GM12878 (cell line): ENCODE results near the gene TUBB4B. TPM values are rescaled to one million over a fixed set of nuclear protein-coding genes. Genes with fewer than 3 reads are reported as not detected.

Experiments used
- ATAC-seq: fragments of 200-7000 bp; cut with Tn5 transposase; 3 replicates; pipeline ENCODE4 v1.9.1; 2020; ENCODE audit warnings: mild to moderate bottlenecking, moderate library complexity
- BruUV-seq: library from RNA; stranded (reverse); fragments of 400-500 nt; replicated peaks from 2 replicates; lab custom pipeline; 2021; lab: Mats Ljungman, UMichigan
- CTCF ChIA-PET: fragments of 300-600 bp; sonication (Branson Sonifier 250); formaldehyde crosslinking; extraction: SDS; loops from one replicate; lab custom pipeline; 2021; ENCODE audit warnings: inconsistent platforms; lab: Yijun Ruan, JAX
- POLR2A ChIA-PET: fragments of 350-600 bp; formaldehyde crosslinking; extraction: SDS; loops from one replicate; lab custom pipeline; 2021; ENCODE audit warnings: inconsistent platforms; lab: Charles Lee
- RAD21 ChIA-PET: fragments of 300-600 bp; sonication (Branson Sonifier 250); formaldehyde crosslinking; loops from one replicate; lab custom pipeline; 2023; ENCODE audit warnings: antibody characterized with exemption; ENCODE audit not compliant: unreplicated experiment; lab: Charles Lee
- SMC1A ChIA-PET: fragments of 300-600 bp; sonication (Branson Sonifier 250); formaldehyde crosslinking; loops from one replicate; lab custom pipeline; 2023; ENCODE audit not compliant: unreplicated experiment, uncharacterized antibody; lab: Charles Lee
- DNase-seq: peaks from one replicate; pipeline ENCODE4 v3.0.0-alpha.2; 2011; ENCODE audit warnings: low read depth, low spot score
- FAIRE-seq: peaks from 3 replicates; lab custom pipeline; 2011; peaks lifted over from hg19 to GRCh38; lab: Jason Lieb, UNC
- H2AFZ ChIP-seq: 2 replicates; pipeline ENCODE4 v1.6.0; 2011; ENCODE audit warnings: low read depth, low read length, control low read depth; ENCODE audit not compliant: control insufficient read depth
- H3K27ac ChIP-seq: 2 replicates; pipeline ENCODE4 v1.5.1; 2011; ENCODE audit warnings: control low read depth; ENCODE audit not compliant: control insufficient read depth, insufficient read depth
- H3K27me3 ChIP-seq, 2 experiments: replicated peaks in 1 of 2; 2 replicates each; pipeline versions ENCODE4 v1.6.0 to v1.6.1; 2011; ENCODE audit warnings: low read length in 1 of 2; ENCODE audit not compliant: control insufficient read depth in 2 of 2, insufficient read depth in 2 of 2
- H3K36me3 ChIP-seq, 2 experiments: 2 replicates each; pipeline ENCODE4 v1.5.1; 2011; ENCODE audit warnings: low read length in 1 of 2; ENCODE audit not compliant: control insufficient read depth in 2 of 2, insufficient read depth in 2 of 2
- H3K4me1 ChIP-seq: 2 replicates; pipeline ENCODE4 v1.6.1; 2011; ENCODE audit warnings: mild to moderate bottlenecking, low read length, moderate library complexity, mixed read lengths; ENCODE audit not compliant: control insufficient read depth, insufficient read depth
- H3K4me2 ChIP-seq: 2 replicates; pipeline ENCODE4 v1.6.0; 2011; ENCODE audit warnings: control low read depth; ENCODE audit not compliant: control insufficient read depth, insufficient read depth
- H3K4me3 ChIP-seq: fragments of 200-600 bp; sonication (generic); 2 replicates; pipeline ENCODE4 v1.5.1; 2016
- H3K79me2 ChIP-seq: 2 replicates; pipeline ENCODE4 v1.6.0; 2011; ENCODE audit warnings: low read length; ENCODE audit not compliant: control insufficient read depth, insufficient read depth
- H3K9ac ChIP-seq: 2 replicates; pipeline ENCODE4 v1.8.0; 2011; ENCODE audit warnings: low read length, control low read depth, mixed read lengths; ENCODE audit not compliant: control insufficient read depth, insufficient read depth
- H3K9me3 ChIP-seq: replicated peaks from 3 replicates; pipeline ENCODE4 v1.5.1; 2011; ENCODE audit warnings: mild to moderate bottlenecking, low read length; ENCODE audit not compliant: control insufficient read depth, insufficient read depth
- H4K20me1 ChIP-seq: 2 replicates; pipeline ENCODE4 v1.6.0; 2011; ENCODE audit not compliant: control insufficient read depth, insufficient read depth
- CHD2 ChIP-seq: IDR thresholded peaks from 2 replicates; pipeline ENCODE4 v1.6.1; 2011; ENCODE audit warnings: low read depth, low read length, improper control_type of control experiment, borderline replicate concordance
- CREM ChIP-seq: IDR thresholded peaks from 2 replicates; pipeline ENCODE4 v1.6.1; 2014; ENCODE audit warnings: antibody characterized with exemption, low read depth
- GABPA ChIP-seq: IDR thresholded peaks from 2 replicates; pipeline ENCODE4 v1.6.1; 2014; ENCODE audit warnings: antibody characterized with exemption, low read depth, mild to moderate bottlenecking, inconsistent platforms
- HDAC2 ChIP-seq: fragments of 200-600 bp; sonication (generic); IDR thresholded peaks from 2 replicates; pipeline ENCODE4 v1.6.1; 2017
- IRF3 ChIP-seq: fragments of 450-650 bp; IDR thresholded peaks from 2 replicates; pipeline ENCODE4 v1.6.1; 2014; ENCODE audit warnings: mild to moderate bottlenecking
- LARP7 ChIP-seq: fragments of 450-650 bp; IDR thresholded peaks from 2 replicates; pipeline ENCODE4 v1.6.1; 2017; ENCODE audit warnings: mild to moderate bottlenecking
- MEF2A ChIP-seq: IDR thresholded peaks from 2 replicates; pipeline ENCODE4 v1.6.1; 2011; ENCODE audit warnings: low read depth, mild to moderate bottlenecking, low read length, moderate library complexity; ENCODE audit not compliant: insufficient read depth
- MYC ChIP-seq: IDR thresholded peaks from 2 replicates; pipeline ENCODE4 v1.6.1; 2011; ENCODE audit warnings: mild to moderate bottlenecking, low read length, moderate library complexity, inconsistent platforms; ENCODE audit not compliant: insufficient read depth, insufficient replicate concordance, insufficient read length, severe bottlenecking
- NFYA ChIP-seq: IDR thresholded peaks from 2 replicates; pipeline ENCODE4 v1.6.1; 2011; ENCODE audit warnings: low read depth, mild to moderate bottlenecking, low read length, improper control_type of control experiment, borderline replicate concordance
- NR2C2 ChIP-seq: IDR thresholded peaks from 2 replicates; pipeline ENCODE4 v1.6.1; 2011; ENCODE audit warnings: borderline replicate concordance, low read depth; ENCODE audit not compliant: control insufficient read depth, insufficient read length
- USF2 ChIP-seq: IDR thresholded peaks from 2 replicates; pipeline ENCODE4 v1.6.1; 2011; ENCODE audit warnings: low read depth, low read length, improper control_type of control experiment, borderline replicate concordance
- ZNF207 ChIP-seq: fragments of 450-650 bp; IDR thresholded peaks from 2 replicates; pipeline ENCODE4 v1.6.1; 2014; ENCODE audit warnings: antibody characterized with exemption, mild to moderate bottlenecking, borderline replicate concordance
- ZSCAN29 ChIP-seq: fragments of 450-650 bp; IDR thresholded peaks from 2 replicates; pipeline ENCODE4 v1.6.1; 2017; ENCODE audit warnings: mild to moderate bottlenecking, moderate library complexity
- ZZZ3 ChIP-seq: IDR thresholded peaks from 2 replicates; pipeline ENCODE4 v1.6.1; 2011; ENCODE audit warnings: low read depth; ENCODE audit not compliant: control insufficient read depth, insufficient read length
- WGBS: methylation state at CpG from one replicate; pipeline ENCODE4 v1.1.6; 2016; ENCODE audit warnings: low lambda C conversion rate; ENCODE audit not compliant: insufficient replicate concordance, insufficient coverage; ENCODE audit errors: missing lambda C conversion rate; 5-methylcytosine and 5-hydroxymethylcytosine counted together
- in situ Hi-C: fragments of 300-500 bp; cut with MboI; formaldehyde crosslinking; loops from 9 replicates; pipeline ENCODE4 v1.14.3; 2018; ENCODE audit warnings: mixed read lengths
- intact Hi-C: fragments of 100-400 bp; cut with micrococcal nuclease; formaldehyde crosslinking; loops from one replicate; pipeline ENCODE4 v1.14.2; 2022; ENCODE audit not compliant: unreplicated experiment
- polyA plus RNA-seq, 11 experiments: library from polyadenylated mRNA; depleted of rRNA in 4 of 11; unstranded in 6 of 11; stranded (reverse) in 5 of 11; fragments of >200 nt; fragmentation: Nextera tagmentation in 4 of 11; fragmentation: Illumina TruSeq in 1 of 11; extraction: Ambion mirVana in 4 of 11; extraction: Trizol in 1 of 11; gene quantifications; 1 replicate in 1 of 11; 2 replicates in 10 of 11; pipeline versions ENCODE4 v1.2.1 to v1.2.3, GENCODE V29; 2011 to 2016; ENCODE audit warnings: inconsistent platforms in 2 of 11, missing spikeins in 2 of 11, low read depth in 1 of 11
- total RNA-seq, 4 experiments: library from RNA; depleted of rRNA in 3 of 4; stranded (reverse); fragments of >200 nt in 3 of 4; fragmentation: Illumina TruSeq in 1 of 4; extraction: Trizol in 1 of 4; gene quantifications; 2 replicates each; pipeline versions ENCODE4 v1.2.1 to v1.2.3, GENCODE V29; 2013 to 2021

TUBB4B gene
- total and polyA plus RNA-seq, 10 of the 15 experiments (the other 5 are each of a cell fraction or from before 2014, with no cell fraction given), result 23.0 to 532 (median 254) TPM

- no TSS peak for BruUV-seq
- ChIA-PET SMC1A (interaction anchor here (1.2 to 1.4 kb wide), 2 partner anchors 26 to 73 kb away, joined by 3 to 5 read pairs; no protein-coding TSS in a partner anchor), RAD21 (interaction anchor here (1.6 to 1.7 kb wide), 2 partner anchors 24 to 26 kb away, joined by 4 to 6 read pairs; no protein-coding TSS in a partner anchor), POLR2A (interaction anchor here (0.6 to 1.1 kb wide), 2 partner anchors 15 to 22 kb away, joined by 3 to 4 read pairs; partner anchors contain the start of gene TUBB4B), CTCF (interaction anchor here (1.1 to 2.2 kb wide), 3 partner anchors 11 to 26 kb away, joined by 3 to 24 read pairs (median 4); no protein-coding TSS in a partner anchor)
- no peak overlapping the region for H3K4me3 ChIP-seq
- TF ChIP-seq ZSCAN29 (no peak), CREM (no peak), ZZZ3 (no peak), USF2 (no peak)
- FAIRE-seq (no peak), DNase-seq (no peak), ATAC-seq (no peak)
- in situ Hi-C loops (no loop called here), intact Hi-C loops (no loop called here)
- H3K27me3 ChIP-seq, result no peaks in the 10 kb centered on the region
- no peak overlapping the region for H3K27ac ChIP-seq
- no peaks in the 10 kb centered on the region for H3K79me2 ChIP-seq
- no peaks in the 10 kb centered on the region for H3K9me3 ChIP-seq
- H3K36me3 ChIP-seq, result peaks cover 8 to 11% of the 10 kb centered on the region in 2 experiments
- 97% methylated on average over 23 of the region's 24 CpGs for WGBS
- no peak overlapping the region for H3K9ac ChIP-seq
- no peak overlapping the region for H3K4me2 ChIP-seq
- H4K20me1 ChIP-seq, result no peaks in the 10 kb centered on the region
- peaks cover 2% of the 10 kb centered on the region for H3K4me1 ChIP-seq
- H2AFZ ChIP-seq, result no peak overlapping the region
Observed at GRCh38 chr9:137262909-137263285, 21.8 kb downstream of the TUBB4B start.

GRCh38 chr9:137263506-137263905, 22.4 kb downstream of the TUBB4B start:
- Histone ChIP-seq H3K4me2 (no peak overlapping the region), H4K20me1 (no peaks in the 10 kb centered on the region), H3K27ac (no peak overlapping the region), H2AFZ (no peak overlapping the region), H3K27me3 (no peaks in the 10 kb centered on the region), H3K9ac (no peak overlapping the region), H3K9me3 (no peaks in the 10 kb centered on the region), H3K79me2 (no peaks in the 10 kb centered on the region), H3K4me1 (peaks cover 5% of the 10 kb centered on the region), H3K4me3 (no peak overlapping the region), H3K36me3 (peaks cover 5 to 11% of the 10 kb centered on the region in 2 experiments)
- no peak for DNase-seq
- ChIA-PET RAD21 (interaction anchor here (1.6 to 1.7 kb wide), 2 partner anchors 24 to 27 kb away, joined by 4 to 6 read pairs; no protein-coding TSS in a partner anchor), POLR2A (no interaction called here), SMC1A (interaction anchor here (1.4 kb wide), 1 partner anchor 74 kb away, joined by 3 read pairs; no protein-coding TSS in a partner anchor), CTCF (no interaction called here)
- intact Hi-C loops, result no loop called here
- no TSS peak for BruUV-seq
- in situ Hi-C loops, result no loop called here
- 97% methylated on average over 7 of the region's 10 CpGs for WGBS
- no peak for ATAC-seq
- FAIRE-seq, result no peak
- TF ChIP-seq NR2C2 (no peak), CHD2 (no peak), GABPA (no peak), ZNF207 (no peak), LARP7 (no peak), HDAC2 (no peak), MYC (no peak), MEF2A (no peak), NFYA (no peak), IRF3 (no peak)
